Endothelial cell of umbilical vein (primary cell): ENCODE results near the gene RAB20. TPM values are rescaled to one million over a fixed set of nuclear protein-coding genes. Genes with fewer than 3 reads are reported as not detected.
"Not testable (repeated sequence)": the region's sequence is repeated elsewhere in the genome, so short reads cannot be mapped to it uniquely, and the experiment has no call there.

ENCODE experiments used
- BruUV-seq: library from RNA; stranded (reverse); fragments of 400-500 nt; replicated peaks from 2 replicates; lab custom pipeline; 2021; lab: Mats Ljungman, UMichigan
- CTCF ChIA-PET: fragments of 300-600, 350-600 bp; sonication (Branson Sonifier 250); formaldehyde crosslinking; loops from one replicate; lab custom pipeline; 2021; ENCODE audit warnings: antibody characterized with exemption, inconsistent platforms; lab: Charles Lee
- POLR2A ChIA-PET: fragments of 300-600, 350-600 bp; sonication (Branson Sonifier 250); formaldehyde crosslinking; loops from one replicate; lab custom pipeline; 2021; ENCODE audit warnings: antibody characterized with exemption, inconsistent platforms; lab: Charles Lee
- DNase-seq: peaks from one replicate; pipeline ENCODE4 v3.0.0-alpha.2; 2011; ENCODE audit warnings: low read depth, low spot score
- FAIRE-seq: peaks from 2 replicates; lab custom pipeline; 2011; peaks lifted over from hg19 to GRCh38; lab: Jason Lieb, UNC
- H2AFZ ChIP-seq: 2 replicates; pipeline ENCODE4 v1.6.0; 2012; ENCODE audit warnings: low read depth, low read length, control low read depth, inconsistent platforms
- H3K27ac ChIP-seq: 2 replicates; pipeline ENCODE4 v1.5.1; 2011; ENCODE audit warnings: low read depth, mild to moderate bottlenecking, control low read depth, low read length, moderate library complexity; ENCODE audit not compliant: insufficient read depth
- H3K27me3 ChIP-seq, 2 experiments: 2 replicates each; pipeline versions ENCODE4 v1.6.0 to v1.6.1; 2011; ENCODE audit warnings: low read length in 2 of 2, mixed read lengths in 1 of 2; ENCODE audit not compliant: control insufficient read depth in 2 of 2, insufficient read depth in 2 of 2
- H3K36me3 ChIP-seq, 2 experiments: 2 replicates in 1 of 2; 3 replicates in 1 of 2; pipeline ENCODE4 v1.5.1; 2011; ENCODE audit warnings: low read length in 2 of 2, mild to moderate bottlenecking in 1 of 2, moderate library complexity in 1 of 2; ENCODE audit not compliant: control insufficient read depth in 2 of 2, insufficient read depth in 2 of 2; ENCODE audit errors: extremely low read depth in 1 of 2
- H3K4me1 ChIP-seq: 3 replicates; pipeline ENCODE4 v1.5.1; 2011; ENCODE audit warnings: mild to moderate bottlenecking, low read length; ENCODE audit not compliant: control insufficient read depth, insufficient read depth; ENCODE audit errors: extremely low read depth
- H3K4me2 ChIP-seq: 2 replicates; pipeline ENCODE4 v1.6.1; 2011; ENCODE audit warnings: low read length, control low read depth, mixed read lengths; ENCODE audit not compliant: insufficient read depth
- H3K4me3 ChIP-seq, 3 experiments: fragments of 200-600 bp in 1 of 3; sonication (generic), shearing (Covaris generic) in 1 of 3; replicated peaks in 1 of 3; 2 replicates each; pipeline ENCODE4 v1.5.1; 2011 to 2016; ENCODE audit warnings: control low read depth in 3 of 3, low read length in 3 of 3, mild to moderate bottlenecking in 2 of 3, inconsistent platforms in 1 of 3, low read depth in 1 of 3, moderate library complexity in 1 of 3; ENCODE audit not compliant: insufficient read depth in 1 of 3
- H3K79me2 ChIP-seq: 2 replicates; pipeline ENCODE4 v1.6.0; 2012; ENCODE audit warnings: low read length, inconsistent platforms; ENCODE audit not compliant: control insufficient read depth, insufficient read depth
- H3K9ac ChIP-seq: replicated peaks from 2 replicates; pipeline ENCODE3; 2011; ENCODE audit warnings: low read length, control low read depth; ENCODE audit not compliant: insufficient read depth; ENCODE audit errors: extremely low read depth
- H3K9me1 ChIP-seq: replicated peaks from 3 replicates; pipeline ENCODE4 v1.6.0; 2011; ENCODE audit warnings: mild to moderate bottlenecking, low read length; ENCODE audit not compliant: control insufficient read depth, insufficient read depth; ENCODE audit errors: extremely low read depth
- H3K9me3 ChIP-seq: replicated peaks from 2 replicates; pipeline ENCODE4 v1.5.1; 2012; ENCODE audit warnings: low read length, inconsistent platforms; ENCODE audit not compliant: control insufficient read depth, insufficient read depth
- H4K20me1 ChIP-seq: replicated peaks from 2 replicates; pipeline ENCODE3; 2011; ENCODE audit warnings: mild to moderate bottlenecking, low read length; ENCODE audit not compliant: control insufficient read depth, insufficient read depth; ENCODE audit errors: extremely low read depth
- CTCF ChIP-seq, 2 donors: IDR thresholded peaks; 1 replicate in 1 of 2; 2 replicates in 1 of 2; pipeline ENCODE4 v1.5.1; 2011; ENCODE audit warnings: low read length in 2 of 2, mild to moderate bottlenecking in 2 of 2, moderate library complexity in 2 of 2, control low read depth in 1 of 2, inconsistent platforms in 1 of 2, low read depth in 1 of 2; ENCODE audit not compliant: insufficient read depth in 1 of 2; ENCODE audit errors: extremely low read depth in 1 of 2
- EZH2 ChIP-seq: IDR thresholded peaks from 2 replicates; pipeline ENCODE4 v1.6.1; 2012; ENCODE audit warnings: borderline replicate concordance, low read depth, mild to moderate bottlenecking, moderate library complexity, low read length, inconsistent platforms; ENCODE audit not compliant: severe bottlenecking
- JUN ChIP-seq: IDR thresholded peaks from 2 replicates; pipeline ENCODE4 v1.6.1; 2011; ENCODE audit warnings: borderline replicate concordance, low read depth; ENCODE audit not compliant: insufficient read length, insufficient read depth
- MYC ChIP-seq: IDR thresholded peaks from one replicate; pipeline ENCODE4 v1.6.1; 2011; ENCODE audit warnings: mild to moderate bottlenecking, low read depth, low read length
- POLR2A ChIP-seq: IDR thresholded peaks from 2 replicates; pipeline ENCODE4 v1.6.1; 2012; ENCODE audit warnings: low read depth, mild to moderate bottlenecking, control low read depth, low read length
- dilution Hi-C: fragments of 300-500 bp; cut with MboI; formaldehyde crosslinking; loops from one replicate; pipeline ENCODE4 v1.15.0; 2019; ENCODE audit warnings: low sequenced_read_pairs; ENCODE audit not compliant: extremely low pct_ligation_motif_present
- intact Hi-C: fragments of 100-400 bp; cut with micrococcal nuclease; formaldehyde crosslinking; loops from one replicate; pipeline ENCODE4 v1.10.0; 2022
- polyA plus RNA-seq, 4 experiments: library from polyadenylated mRNA; depleted of rRNA in 3 of 4; stranded (reverse) in 3 of 4; unstranded in 1 of 4; fragments of >200 nt; gene quantifications; 2 replicates each; pipeline versions ENCODE4 v1.2.1 to v1.2.3, GENCODE V29; 2011 to 2012; ENCODE audit warnings: missing spikeins in 1 of 4
- total RNA-seq: library from RNA; stranded (reverse); gene quantifications from 2 replicates; pipeline ENCODE4 v1.2.3, GENCODE V29; 2021

RAB20 gene
- total and polyA plus RNA-seq, 2 donors (not counting 3 experiments of a cell fraction or from before 2014, with no cell fraction given) = 1.3 to 1.7 TPM

- dilution Hi-C loops = no loop called here
- no peaks in the 10 kb centered on the region for H4K20me1 ChIP-seq
- TF ChIP-seq EZH2 = no peak
- no peak for TF ChIP-seq POLR2A
- TF ChIP-seq MYC = no peak
- no peak for TF ChIP-seq JUN
- no peak for TF ChIP-seq CTCF (IDR thresholded peaks at IDR 0.05; ENCODE audit: extremely low read depth in 1 of 2, insufficient read depth in 1 of 2, low read depth in 1 of 2, low read length in 2 of 2)
- POLR2A ChIA-PET = no interaction called here
- no peak overlapping the region for H3K9ac ChIP-seq
- H3K4me3 ChIP-seq = no peak overlapping the region
- no peaks in the 10 kb centered on the region for H3K79me2 ChIP-seq
- H3K9me1 ChIP-seq = no peaks in the 10 kb centered on the region
- no peaks in the 10 kb centered on the region for H3K9me3 ChIP-seq
- no peak overlapping the region for H3K27ac ChIP-seq
- intact Hi-C loops = no loop called here
- DNase-seq = no peak
- H3K4me1 ChIP-seq = peaks cover 4% of the 10 kb centered on the region
- no peak overlapping the region for H3K4me2 ChIP-seq
- H3K27me3 ChIP-seq = no peaks in the 10 kb centered on the region
- peaks cover 30 to 48% of the 10 kb centered on the region in 2 experiments for H3K36me3 ChIP-seq
- FAIRE-seq = no peak
- no peak overlapping the region for H2AFZ ChIP-seq
- CTCF ChIA-PET = no interaction called here
- no TSS peak for BruUV-seq
Measured at GRCh38 chr13:110498327-110498726, 63.2 kb downstream of the RAB20 start.

- dilution Hi-C loops, BruUV-seq: not testable (repeated sequence)
Measured at GRCh38 chr13:110497896-110498295, 63.6 kb downstream of the RAB20 start.

More at GRCh38 chr13:110497896-110498295, 63.6 kb downstream of the RAB20 start:
- H3K9me3 ChIP-seq, intact Hi-C loops, H4K20me1 ChIP-seq, H3K4me1 ChIP-seq, H3K9ac ChIP-seq, H3K27ac ChIP-seq, DNase-seq, H3K27me3 ChIP-seq, FAIRE-seq, POLR2A ChIA-PET, H3K9me1 ChIP-seq, H2AFZ ChIP-seq, H3K4me2 ChIP-seq, H3K4me3 ChIP-seq, CTCF ChIA-PET, H3K79me2 ChIP-seq: not testable (repeated sequence)
- H3K36me3 ChIP-seq = peaks cover 30 to 48% of the 10 kb centered on the region in 2 experiments
